H9 (cell line): Measurements from ENCODE around the gene NRG3. TPM values are rescaled to one million over a fixed set of nuclear protein-coding genes. Genes with fewer than 3 reads are reported as not detected.

Source experiments
- DNase-seq: peaks from one replicate; pipeline ENCODE4 v3.0.0-alpha.2; 2017
- H2AFZ ChIP-seq: one replicate; pipeline ENCODE4 v1.6.1; 2013; ENCODE audit warnings: mild to moderate bottlenecking, low read length, control low read depth, moderate library complexity
- H2AK5ac ChIP-seq: 2 replicates; pipeline ENCODE4 v1.6.1; 2013; ENCODE audit warnings: low read length, control low read depth, mixed read lengths; ENCODE audit not compliant: insufficient read length
- H2BK120ac ChIP-seq: one replicate; pipeline ENCODE4 v1.6.1; 2013; ENCODE audit warnings: low read depth, mild to moderate bottlenecking, low read length, control low read depth, inconsistent platforms; ENCODE audit not compliant: poor library complexity, severe bottlenecking
- H2BK12ac ChIP-seq: 2 replicates; pipeline ENCODE4 v1.6.1; 2013; ENCODE audit warnings: low read length, control low read depth, mixed read lengths, low read depth; ENCODE audit not compliant: insufficient read length
- H2BK15ac ChIP-seq: 2 replicates; pipeline ENCODE4 v1.6.1; 2013; ENCODE audit warnings: low read depth, low read length, control low read depth
- H2BK20ac ChIP-seq: one replicate; pipeline ENCODE4 v1.6.1; 2013; ENCODE audit warnings: low read depth, mild to moderate bottlenecking, low read length, control low read depth, inconsistent platforms; ENCODE audit not compliant: poor library complexity, severe bottlenecking
- H2BK5ac ChIP-seq: 2 replicates; pipeline ENCODE4 v1.6.1; 2013; ENCODE audit warnings: low read length, control low read depth, mixed read lengths; ENCODE audit not compliant: insufficient read length
- H3K14ac ChIP-seq: 2 replicates; pipeline ENCODE4 v1.6.1; 2013; ENCODE audit warnings: low read length, control low read depth; ENCODE audit not compliant: insufficient read depth
- H3K18ac ChIP-seq: 2 replicates; pipeline ENCODE4 v1.6.1; 2013; ENCODE audit warnings: low read depth, mild to moderate bottlenecking, mixed read lengths, low read length, control low read depth; ENCODE audit not compliant: insufficient read length
- H3K23ac ChIP-seq: 2 replicates; pipeline ENCODE4 v1.6.1; 2013; ENCODE audit warnings: low read length, control low read depth, mixed read lengths, low read depth; ENCODE audit not compliant: insufficient read length
- H3K23me2 ChIP-seq: 2 replicates; pipeline ENCODE4 v1.6.1; 2013; ENCODE audit warnings: low read depth, mild to moderate bottlenecking, mixed read lengths, low read length, control low read depth; ENCODE audit not compliant: insufficient read length, poor library complexity, severe bottlenecking
- H3K27ac ChIP-seq: 2 replicates; pipeline ENCODE4 v1.5.1; 2013; ENCODE audit warnings: low read length, control low read depth, mixed read lengths, low read depth; ENCODE audit not compliant: insufficient read length
- H3K27me3 ChIP-seq: 2 replicates; pipeline ENCODE4 v1.6.1; 2013; ENCODE audit warnings: low read length, control low read depth, inconsistent platforms; ENCODE audit not compliant: insufficient read depth
- H3K4ac ChIP-seq: 2 replicates; pipeline ENCODE4 v1.6.1; 2013; ENCODE audit warnings: low read depth, mild to moderate bottlenecking, control low read depth, inconsistent platforms, low read length, moderate library complexity
- H3K4me1 ChIP-seq: 2 replicates; pipeline ENCODE4 v1.6.1; 2013; ENCODE audit warnings: low read length, control low read depth, inconsistent platforms; ENCODE audit not compliant: insufficient read depth
- H3K4me2 ChIP-seq: 2 replicates; pipeline ENCODE4 v1.6.1; 2013; ENCODE audit warnings: low read length, control low read depth, mixed read lengths; ENCODE audit not compliant: insufficient read length, insufficient read depth
- H3K56ac ChIP-seq: 2 replicates; pipeline ENCODE4 v1.6.1; 2013; ENCODE audit warnings: low read depth, mild to moderate bottlenecking, mixed read lengths, low read length, control low read depth; ENCODE audit not compliant: insufficient read length
- H3K79me1 ChIP-seq: 2 replicates; pipeline ENCODE4 v1.6.1; 2013; ENCODE audit warnings: low read depth, mild to moderate bottlenecking, moderate library complexity, low read length, control low read depth, inconsistent platforms; ENCODE audit not compliant: insufficient read depth, poor library complexity, severe bottlenecking
- H3K79me2 ChIP-seq: 2 replicates; pipeline ENCODE4 v1.6.1; 2013; ENCODE audit warnings: low read length, control low read depth, inconsistent platforms; ENCODE audit not compliant: insufficient read depth
- H3K9ac ChIP-seq: 2 replicates; pipeline ENCODE4 v1.6.1; 2013; ENCODE audit warnings: low read length, control low read depth, mixed read lengths; ENCODE audit not compliant: insufficient read length; ENCODE audit errors: extremely low read depth
- H3K9me3 ChIP-seq: one replicate; pipeline ENCODE4 v1.6.1; 2013; ENCODE audit warnings: low read depth, low read length, inconsistent platforms; ENCODE audit not compliant: control insufficient read depth
- H3T11ph ChIP-seq: one replicate; pipeline ENCODE4 v1.6.1; 2013; ENCODE audit warnings: mild to moderate bottlenecking, low read length, control low read depth, inconsistent platforms
- H4K20me1 ChIP-seq: one replicate; pipeline ENCODE4 v1.6.1; 2013; ENCODE audit not compliant: control insufficient read depth, insufficient read length, insufficient read depth
- H4K5ac ChIP-seq: 2 replicates; pipeline ENCODE4 v1.6.1; 2013; ENCODE audit warnings: low read depth, mild to moderate bottlenecking, mixed read lengths, low read length, control low read depth; ENCODE audit not compliant: insufficient read length
- H4K8ac ChIP-seq: replicated peaks from 2 replicates; pipeline ENCODE4 v1.6.1; 2013; ENCODE audit warnings: low read length, control low read depth, mixed read lengths, low read depth; ENCODE audit not compliant: insufficient read length
- H4K91ac ChIP-seq: 2 replicates; pipeline ENCODE4 v1.6.1; 2013; ENCODE audit warnings: low read depth, mild to moderate bottlenecking, moderate library complexity, mixed read lengths, low read length, control low read depth; ENCODE audit not compliant: insufficient read length
- H3K27ac Mint-ChIP-seq, 3 experiments: 2 replicates in 2 of 3; 3 replicates in 1 of 3; pipeline ENCODE4 v1.8.0; 2020 to 2021; ENCODE audit warnings: mixed read lengths in 3 of 3, mild to moderate bottlenecking in 1 of 3, moderate library complexity in 1 of 3
- H3K27me3 Mint-ChIP-seq: 2 replicates; pipeline ENCODE4 v1.8.0; 2021; ENCODE audit warnings: low read depth, mild to moderate bottlenecking, moderate library complexity, mixed read lengths
- H3K36me3 Mint-ChIP-seq, 3 experiments: 2 replicates in 2 of 3; 3 replicates in 1 of 3; pipeline ENCODE4 v1.8.0; 2020 to 2021; ENCODE audit warnings: low read depth in 3 of 3, mixed read lengths in 3 of 3; ENCODE audit not compliant: insufficient read depth in 1 of 3
- H3K4me1 Mint-ChIP-seq, 2 experiments: 2 replicates each; pipeline ENCODE4 v1.8.0; 2020; ENCODE audit warnings: mixed read lengths in 2 of 2
- H3K4me3 Mint-ChIP-seq, 2 experiments: 2 replicates in 1 of 2; 3 replicates in 1 of 2; pipeline ENCODE4 v1.8.0; 2020 to 2021; ENCODE audit warnings: mild to moderate bottlenecking in 2 of 2, mixed read lengths in 2 of 2, moderate library complexity in 1 of 2
- H3K9me3 Mint-ChIP-seq, 2 experiments: 2 replicates in 1 of 2; 3 replicates in 1 of 2; pipeline ENCODE4 v1.8.0; 2020; ENCODE audit warnings: mild to moderate bottlenecking in 2 of 2, mixed read lengths in 2 of 2, moderate library complexity in 1 of 2
- CTCF ChIP-seq: fragments of 200-600 bp; sonication (generic); conservative IDR thresholded peaks from 3 replicates; pipeline ENCODE4 v1.8.0; 2021; ENCODE audit warnings: antibody characterized with exemption, mild to moderate bottlenecking
- WGBS: extraction: QIAGEN DNeasy Blood & Tissue Kit; methylation state at CpG from one replicate; pipeline ENCODE4 v1.1.7; 2013; ENCODE audit warnings: missing lambda C conversion rate, low lambda C conversion rate, mixed read lengths; ENCODE audit not compliant: insufficient read length; ENCODE audit errors: extremely low coverage; 5-methylcytosine and 5-hydroxymethylcytosine counted together
- total RNA-seq: library from RNA; stranded (reverse); gene quantifications from 2 replicates; pipeline ENCODE4 v1.2.1, GENCODE V29; 2021

The NRG3 gene
- total RNA-seq, 1 experiment from 2014 or later, result 1.6 TPM

DNA sequence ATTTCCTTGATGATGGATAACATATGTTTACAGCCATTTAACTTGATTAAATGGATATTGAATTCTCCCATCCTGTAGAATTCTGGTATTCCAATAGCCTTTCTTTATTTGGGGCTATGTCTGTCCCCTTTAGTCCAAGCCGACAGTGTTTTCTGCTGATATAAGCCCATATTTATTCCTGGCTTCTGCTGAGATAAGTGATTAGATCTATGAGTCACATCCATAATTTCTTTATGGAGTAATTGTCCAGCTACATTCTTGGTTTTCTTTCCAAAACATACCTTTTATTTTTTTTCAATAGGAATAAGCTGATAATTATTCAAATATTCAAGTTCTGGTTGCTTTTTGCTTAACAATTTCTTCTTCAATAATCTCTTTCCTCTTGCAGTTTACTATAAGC lies 106.7 kb downstream of the NRG3 start:
- TF ChIP-seq CTCF, result no peak
- Mint-ChIP-seq H3K4me1 (no peaks in the 10 kb centered on the region), H3K36me3 (no peaks in the 10 kb centered on the region), H3K27ac (no peak overlapping the region), H3K27me3 (no peaks in the 10 kb centered on the region), H3K4me3 (no peak overlapping the region), H3K9me3 (no peaks in the 10 kb centered on the region)
- H4K91ac ChIP-seq, result no peak overlapping the region
- H2BK12ac ChIP-seq, result no peak overlapping the region
- H3K23ac ChIP-seq, result no peak overlapping the region
- H3K4me1 ChIP-seq, result no peaks in the 10 kb centered on the region
- no peak overlapping the region for H4K8ac ChIP-seq
- no peak overlapping the region for H3K27ac ChIP-seq
- no peak overlapping the region for H2BK20ac ChIP-seq
- H3K56ac ChIP-seq, result no peak overlapping the region
- no peak overlapping the region for H3T11ph ChIP-seq
- H3K79me2 ChIP-seq, result no peaks in the 10 kb centered on the region
- H3K27me3 ChIP-seq, result no peaks in the 10 kb centered on the region
- H2BK15ac ChIP-seq, result no peak overlapping the region
- no peak overlapping the region for H2AFZ ChIP-seq
- no peak overlapping the region for H2BK5ac ChIP-seq
- no peak overlapping the region for H3K9ac ChIP-seq
- H3K4me2 ChIP-seq, result no peak overlapping the region
- no peak overlapping the region for H3K14ac ChIP-seq
- H3K9me3 ChIP-seq, result no peaks in the 10 kb centered on the region
- DNase-seq, result no peak
- no peak overlapping the region for H2BK120ac ChIP-seq
- no peak overlapping the region for H3K18ac ChIP-seq
- H3K79me1 ChIP-seq, result no peaks in the 10 kb centered on the region
- WGBS, result no CpG with 5 or more reads among the region's 1 CpG
- H4K5ac ChIP-seq, result no peak overlapping the region
- no peak overlapping the region for H3K4ac ChIP-seq
- H2AK5ac ChIP-seq, result no peak overlapping the region
- H4K20me1 ChIP-seq, result no peaks in the 10 kb centered on the region
- no peaks in the 10 kb centered on the region for H3K23me2 ChIP-seq
